Glomerular visceral epithelial cell (primary cell): ENCODE results near the gene STOML1.

ENCODE experiments used
- DNase-seq: peaks from one replicate; pipeline ENCODE4 v3.0.0-alpha.2; 2016; ENCODE audit errors: extremely low spot score

Gene STOML1

GRCh38 chr15:74019734-74020133 is 27.6 kb upstream of the STOML1 start:
- no peak for DNase-seq

GRCh38 chr15:74013374-74013894 is 21.3 kb upstream of the STOML1 start:
- no peak for DNase-seq

- no peak for DNase-seq
Observed at GRCh38 chr15:74011610-74012009, 19.5 kb upstream of the STOML1 start.

GRCh38 chr15:74010929-74011540 is 18.9 kb upstream of the STOML1 start:
- peak; percentile 41 for DNase-seq

GRCh38 chr15:74008901-74009300 is 16.8 kb upstream of the STOML1 start:
- DNase-seq = no peak

DNA sequence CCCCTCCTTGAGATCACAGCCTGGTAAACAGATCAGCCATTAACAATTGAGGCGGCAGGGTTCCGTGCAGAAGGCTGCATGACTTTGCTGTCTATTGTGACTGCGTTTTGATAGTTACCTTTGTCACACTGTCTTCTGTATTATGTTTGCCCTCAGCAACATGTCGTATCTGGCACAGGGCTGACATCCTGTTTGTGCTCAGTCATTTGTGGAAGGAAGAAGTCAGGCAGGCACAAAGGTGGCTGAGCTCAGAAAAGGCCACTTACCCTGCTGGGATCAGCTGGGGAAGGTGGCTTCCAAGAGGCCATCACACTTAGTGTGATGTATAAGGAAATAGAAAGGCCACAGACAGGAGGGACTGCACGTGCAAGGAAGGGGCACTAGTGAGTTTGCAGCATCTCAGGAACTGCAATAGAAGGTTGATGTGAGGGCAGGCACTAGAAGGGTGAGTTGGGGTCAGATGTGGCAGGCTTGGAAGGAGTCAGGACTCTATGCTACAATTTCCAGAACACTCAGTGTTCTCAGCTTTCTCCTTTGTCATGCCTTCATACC is 15.8 kb upstream of the STOML1 start:
- no peak for DNase-seq

DNA sequence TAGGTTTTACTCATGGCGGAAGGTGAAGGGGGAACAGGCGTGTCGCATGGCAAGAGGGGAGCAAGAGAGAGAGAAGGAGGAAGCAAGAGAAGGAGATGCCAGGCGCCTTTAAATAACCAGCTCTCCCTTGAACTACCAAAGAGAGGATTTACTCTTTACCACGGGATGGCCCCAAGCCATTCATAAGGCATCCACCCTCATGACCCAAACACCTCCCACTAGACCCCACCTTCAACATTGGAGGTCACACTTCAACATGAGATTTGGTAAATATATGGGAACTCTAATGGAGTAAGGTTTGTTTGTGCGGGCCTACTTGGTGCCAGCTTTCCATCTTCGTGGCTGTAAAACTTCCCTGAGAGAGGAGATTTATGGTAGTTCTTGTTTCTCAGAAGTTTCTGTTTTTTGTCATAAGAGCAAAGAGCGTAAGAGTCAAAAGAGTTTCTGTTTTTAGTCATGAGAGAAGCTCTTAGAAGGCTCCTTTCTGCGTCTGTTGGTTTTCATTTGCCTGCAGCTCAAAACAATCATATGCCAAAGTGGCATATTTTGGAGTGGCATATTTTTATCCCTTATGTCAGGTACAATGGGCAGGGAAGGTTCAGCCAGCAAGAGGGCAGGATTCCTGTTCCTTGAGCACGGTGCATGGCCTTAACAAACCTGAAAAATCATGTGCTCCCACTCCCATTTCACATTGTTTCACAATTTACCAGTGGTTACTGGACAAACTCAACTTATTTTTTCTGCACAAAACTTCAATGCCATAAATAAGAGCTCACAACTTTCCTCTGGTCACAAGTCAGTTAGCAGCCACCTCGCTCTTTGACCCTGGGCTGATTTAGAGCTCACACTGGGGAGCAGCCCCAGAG is 14.9 kb upstream of the STOML1 start:
- DNase-seq = no peak

- no peak for DNase-seq
Observed at GRCh38 chr15:73997986-73998385, 5.9 kb upstream of the STOML1 start.

- DNase-seq = peak; percentile 65
Observed at GRCh38 chr15:73996939-73997338, 4.8 kb upstream of the STOML1 start.

DNA sequence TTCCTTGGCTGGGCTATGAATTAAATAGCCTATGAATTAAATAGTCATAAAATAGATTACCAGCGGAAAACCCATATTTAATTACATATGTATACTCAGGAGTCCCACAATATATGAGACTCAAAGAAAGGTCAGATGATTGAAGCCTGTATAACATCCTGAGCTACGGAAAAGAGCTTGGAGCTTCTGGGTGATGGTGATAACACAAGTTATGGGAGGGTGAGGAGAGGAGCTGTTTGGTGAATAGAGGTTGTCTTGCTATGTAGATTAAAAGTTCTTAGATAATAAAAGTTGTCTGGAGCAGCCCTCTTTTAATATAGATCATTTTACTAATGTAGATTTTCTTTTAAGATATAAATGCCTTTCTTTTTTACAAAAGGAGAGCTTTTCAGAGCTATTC is 4.2 kb upstream of the STOML1 start:
- no peak for DNase-seq

GRCh38 chr15:73994912-73995622 is 3.0 kb upstream of the STOML1 start:
- DNase-seq = peak; percentile 28

GRCh38 chr15:73994413-73994883 is 2.4 kb upstream of the STOML1 start, which contains the start of gene PML:
PML (plus strand) TSS chr15:73994716; CDS start chr15:73994813, 97 bp downstream.
- peak; percentile 95 for DNase-seq

GRCh38 chr15:73993211-73993994 is 1.3 kb upstream of the STOML1 start:
- DNase-seq = no peak

DNA sequence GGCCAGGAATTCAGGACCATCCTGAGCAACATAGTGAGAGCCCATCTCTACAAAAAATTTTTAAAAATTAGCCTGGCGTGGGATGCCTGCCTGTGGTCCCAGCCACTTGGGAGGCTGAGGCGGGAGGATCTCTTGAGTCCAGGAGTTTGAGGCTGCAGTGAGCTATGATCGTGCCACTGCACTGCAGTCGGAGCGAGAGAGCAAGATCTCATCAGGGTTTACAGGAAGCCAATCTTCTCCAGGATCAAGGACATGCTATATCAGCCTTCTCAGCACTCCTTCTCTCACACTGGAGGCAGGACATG is 451 bp upstream of the STOML1 start:
- no peak for DNase-seq

GRCh38 chr15:73991260-73991659 is 835 bp downstream of the STOML1 start:
- peak; percentile 58 for DNase-seq

GRCh38 chr15:73990250-73991005 is 1.7 kb downstream of the STOML1 start:
- no peak for DNase-seq

DNA sequence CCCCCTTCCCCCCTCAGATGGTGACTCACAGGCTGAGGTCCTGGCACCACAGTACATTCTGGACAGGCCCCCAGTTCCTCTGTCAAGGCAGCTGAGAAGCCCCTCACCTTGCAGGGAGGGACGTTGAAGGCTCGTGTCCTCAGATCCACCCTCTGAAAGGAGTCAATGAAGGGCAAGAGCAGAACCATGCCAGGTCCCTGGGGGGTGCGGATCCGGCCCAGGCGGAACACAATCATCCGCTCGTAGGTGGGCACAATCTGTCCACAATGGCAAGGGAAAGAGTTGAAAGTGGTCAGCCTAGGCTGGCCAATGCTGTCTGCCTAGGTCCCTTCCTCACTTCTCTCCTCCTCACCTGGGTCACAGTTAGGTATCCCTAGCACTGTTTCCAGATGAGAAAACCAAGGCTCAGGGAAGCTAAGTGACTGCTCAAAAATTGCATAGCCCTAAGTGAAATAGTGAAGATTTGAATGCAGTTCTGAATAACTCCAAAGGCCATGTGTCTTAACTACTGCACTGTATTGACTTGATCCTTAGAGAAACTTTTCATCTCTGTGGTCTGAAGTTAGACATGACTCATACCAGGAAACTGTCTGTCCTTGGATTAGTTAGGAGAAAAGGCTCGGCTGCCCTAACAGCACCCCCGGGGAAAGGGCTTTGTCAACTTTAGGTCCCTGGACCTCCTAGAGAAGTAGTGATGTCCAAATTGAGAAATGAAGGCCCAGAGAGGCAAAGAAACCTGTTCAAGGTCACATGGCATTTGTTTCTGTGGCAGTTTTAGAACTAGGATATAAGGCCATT is 2.9 kb downstream of the STOML1 start:
- DNase-seq = peak; percentile 86

DNA sequence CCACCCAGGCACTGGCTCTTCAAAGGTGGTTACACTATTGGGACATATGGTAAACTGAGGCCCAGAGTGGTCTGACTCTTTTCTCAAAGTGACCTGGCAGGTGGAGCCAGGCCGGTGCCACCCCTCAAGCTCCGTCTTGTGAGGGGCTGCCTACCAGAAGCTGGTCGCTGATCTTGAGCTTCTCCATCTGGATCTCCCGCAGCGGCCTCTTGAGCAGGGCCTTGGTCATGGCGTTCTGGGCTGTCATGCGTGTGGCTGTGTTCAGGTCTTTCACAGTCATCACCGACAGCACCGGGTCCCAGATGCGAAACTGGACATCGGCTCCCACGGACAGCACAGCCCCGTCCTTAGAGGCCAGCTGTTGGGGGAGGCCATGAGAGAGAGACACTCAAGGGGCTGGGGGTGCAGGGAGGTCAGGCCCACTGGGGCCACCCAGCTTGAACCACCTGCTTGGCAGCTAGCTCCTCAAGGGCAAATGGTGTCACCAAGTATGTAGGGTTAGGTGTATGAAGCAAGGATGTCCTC is 3.6 kb downstream of the STOML1 start:
- no peak for DNase-seq

GRCh38 chr15:73987681-73988444 is 4.2 kb downstream of the STOML1 start:
- peak; percentile 94 for DNase-seq
